GM12891 (cell line): Measurements from ENCODE around the gene VSIG2.
A peak's percentile ranks its signal among the peaks of the same experiment; 100 is the strongest.

ENCODE experiments used
- POLR2A ChIP-seq: IDR thresholded peaks from 2 replicates; pipeline ENCODE4 v1.6.1; 2011; ENCODE audit warnings: low read depth, low read length, control low read depth
- POLR2AphosphoS5 ChIP-seq: IDR thresholded peaks from 2 replicates; pipeline ENCODE4 v1.6.1; 2011; ENCODE audit warnings: low read depth, low read length, control low read depth
- POU2F2 ChIP-seq: IDR thresholded peaks from 2 replicates; pipeline ENCODE4 v1.6.1; 2011; ENCODE audit warnings: low read depth, mild to moderate bottlenecking, control low read depth, low read length, moderate library complexity
- SPI1 ChIP-seq: IDR thresholded peaks from 2 replicates; pipeline ENCODE4 v1.6.1; 2011; ENCODE audit warnings: low read depth, low read length, control low read depth
- TAF1 ChIP-seq: IDR thresholded peaks from 2 replicates; pipeline ENCODE4 v1.6.1; 2011; ENCODE audit warnings: low read depth, low read length, control low read depth

DNA sequence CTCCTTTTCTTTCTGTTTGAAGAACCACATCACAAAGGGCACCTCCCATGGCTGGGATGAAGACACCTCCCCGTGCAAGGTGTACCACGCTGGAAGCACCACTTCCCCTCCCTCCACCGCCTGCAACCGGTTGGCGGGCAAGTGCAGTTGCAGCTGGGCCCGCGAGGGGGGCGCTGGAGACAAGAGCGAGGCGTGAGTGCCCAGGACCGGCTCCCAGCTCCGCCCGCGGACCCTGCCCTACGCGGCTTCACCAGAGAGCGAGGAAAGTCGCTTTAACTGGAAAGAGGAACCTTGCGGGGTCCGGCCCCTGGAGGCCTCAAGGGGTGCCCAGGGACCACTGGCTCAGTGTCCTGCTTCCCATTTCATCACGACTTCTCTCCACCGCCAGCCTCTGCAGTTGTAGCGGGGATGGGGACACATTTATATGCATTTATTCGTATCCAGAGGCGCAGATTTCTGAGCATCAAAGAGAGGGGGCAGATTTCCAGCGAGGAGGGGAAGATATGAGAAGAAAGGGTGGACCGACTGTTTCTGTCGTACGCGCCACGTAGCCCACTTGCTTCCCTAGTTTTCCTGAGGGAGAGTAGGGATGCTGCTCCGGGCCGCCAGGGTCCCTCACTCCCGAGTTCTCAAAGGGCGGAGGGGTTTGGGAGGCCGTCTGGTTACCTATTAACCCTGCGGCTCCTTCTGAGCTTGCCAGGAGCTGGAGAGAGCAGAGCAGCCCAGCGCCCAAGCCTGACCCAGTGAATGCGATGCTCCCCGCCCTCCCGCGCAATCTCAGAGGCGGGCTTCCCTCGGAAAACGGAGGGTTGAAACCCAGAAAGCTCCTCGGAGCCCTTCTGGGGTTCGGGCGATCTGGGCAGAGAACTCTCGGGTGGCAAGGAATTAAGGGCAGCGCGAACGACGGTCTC, 6.6 kb upstream of the VSIG2 start:
- no peak for TF ChIP-seq POLR2AphosphoS5
- TF ChIP-seq POLR2A, result no peak
- TF ChIP-seq SPI1, result peak; percentile 85
- no peak for TF ChIP-seq TAF1
- TF ChIP-seq POU2F2, result peak; percentile 21; the same call in 1 of the 2 replicates
